Astrocyte of the cerebellum (primary cell): ENCODE measurements around the gene PGAM4.

Experiments
- DNase-seq: peaks from one replicate; pipeline ENCODE4 v3.0.0-alpha.2; 2011; ENCODE audit warnings: low read depth
- H3K4me3 ChIP-seq: 2 replicates; pipeline ENCODE4 v1.5.1; 2011; ENCODE audit warnings: mild to moderate bottlenecking, low read depth, low read length, moderate library complexity
- CTCF ChIP-seq: IDR thresholded peaks from 2 replicates; pipeline ENCODE4 v1.5.1; 2012; ENCODE audit warnings: low read length, low read depth, moderate library complexity, mild to moderate bottlenecking; ENCODE audit errors: missing control alignments
- in situ Hi-C: cut with HindIII; loops from 2 replicates; pipeline ENCODE4 v1.10.0; 2017; ENCODE audit warnings: low sequenced_read_pairs

Gene PGAM4

GRCh38 chrX:77969538-77969937, at the start of gene PGAM4:
TSS of gene PGAM4 (minus strand) at chrX:77969638. CDS start at chrX:77969638, 0 bp downstream.
- in situ Hi-C loops = no loop called here
- DNase-seq = no peak
- no peak within 1 kb of the TSS for H3K4me3 ChIP-seq
- TF ChIP-seq CTCF = no peak

GRCh38 chrX:78011846-78012245, 42.4 kb upstream of the PGAM4 start:
- H3K4me3 ChIP-seq = no peak overlapping the region
- DNase-seq = no peak
- no peak for TF ChIP-seq CTCF
- in situ Hi-C loops = no loop called here

GRCh38 chrX:77979870-77980269, 10.4 kb upstream of the PGAM4 start:
- TF ChIP-seq CTCF = no peak
- H3K4me3 ChIP-seq = no peak overlapping the region
- in situ Hi-C loops = no loop called here
- no peak for DNase-seq

GRCh38 chrX:77977518-77977917, 8.1 kb upstream of the PGAM4 start:
- no peak for DNase-seq
- no peak for TF ChIP-seq CTCF
- no peak overlapping the region for H3K4me3 ChIP-seq
- in situ Hi-C loops = no loop called here

- in situ Hi-C loops = no loop called here
- no peak for DNase-seq
- no peak for TF ChIP-seq CTCF
- no peak overlapping the region for H3K4me3 ChIP-seq
Observed at GRCh38 chrX:77977095-77977494, 7.7 kb upstream of the PGAM4 start.

- H3K4me3 ChIP-seq = no peak overlapping the region
- in situ Hi-C loops = no loop called here
- DNase-seq = no peak
- TF ChIP-seq CTCF = no peak
Observed at GRCh38 chrX:77975755-77976154, 6.3 kb upstream of the PGAM4 start.

GRCh38 chrX:77967631-77968030, 1.8 kb downstream of the PGAM4 start:
- no peak for DNase-seq
- no peak for TF ChIP-seq CTCF
- no peak overlapping the region for H3K4me3 ChIP-seq
- in situ Hi-C loops = no loop called here
